ENCODE data around the gene PLGRKT.
"Not testable (repeated sequence)": the region's sequence is repeated elsewhere in the genome, so short reads cannot be mapped to it uniquely, and the experiment has no call there.

PLGRKT gene

GRCh38 chr9:5448461-5449435, 11.0 kb upstream of the PLGRKT start:
- in situ Hi-C loops (cut with HindIII; ENCODE audit: low pct_unique_long_range_greater_than_20kb, low sequenced_read_pairs) = no loop called here
- TF ChIP-seq JUND (IDR thresholded peaks at IDR 0.05; ENCODE audit: low read depth) = no peak
- no peak for DNase-seq (ENCODE audit: low read depth in 1 of 2, low spot score in 1 of 2)

- in situ Hi-C loops (cut with HindIII; ENCODE audit: low pct_unique_long_range_greater_than_20kb, low sequenced_read_pairs) = no loop called here
Observed at GRCh38 chr9:5448016-5448415, 10.3 kb upstream of the PLGRKT start.

GRCh38 chr9:5447337-5447736, 9.6 kb upstream of the PLGRKT start:
- no peak for TF ChIP-seq JUND (IDR thresholded peaks at IDR 0.05; ENCODE audit: low read depth)
- in situ Hi-C loops (cut with HindIII; ENCODE audit: low pct_unique_long_range_greater_than_20kb, low sequenced_read_pairs) = no loop called here
- no peak for DNase-seq (ENCODE audit: low read depth in 1 of 2, low spot score in 1 of 2)

More at GRCh38 chr9:5448016-5448415, 10.3 kb upstream of the PLGRKT start:
- DNase-seq (ENCODE audit: low read depth in 1 of 2, low spot score in 1 of 2) = no peak
- TF ChIP-seq JUND (IDR thresholded peaks at IDR 0.05; ENCODE audit: low read depth) = no peak

GRCh38 chr9:5446451-5447236, 8.9 kb upstream of the PLGRKT start:
- no peak for DNase-seq (ENCODE audit: low read depth in 1 of 2, low spot score in 1 of 2)
- in situ Hi-C loops (cut with HindIII; ENCODE audit: low pct_unique_long_range_greater_than_20kb, low sequenced_read_pairs) = no loop called here
- no peak for TF ChIP-seq JUND (IDR thresholded peaks at IDR 0.05; ENCODE audit: low read depth)

DNA sequence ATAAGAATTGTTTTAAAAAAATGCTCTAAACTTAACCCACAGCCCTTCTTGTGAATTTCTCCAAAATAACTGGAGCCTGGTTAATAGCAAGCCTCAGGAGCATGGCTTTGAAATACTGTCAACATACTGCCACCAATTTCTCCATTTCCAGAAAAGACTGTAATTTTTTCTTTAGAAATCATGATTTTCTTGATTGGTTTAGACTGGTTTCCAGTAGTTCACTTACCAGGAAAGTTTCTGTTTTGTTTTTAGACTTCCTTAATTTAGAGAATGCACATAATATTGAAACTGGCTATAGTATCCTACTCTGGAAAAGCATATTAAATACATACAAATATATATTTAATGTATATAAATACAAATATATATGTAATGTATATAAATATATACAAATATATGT, 8.2 kb upstream of the PLGRKT start:
- in situ Hi-C loops (cut with HindIII; ENCODE audit: low pct_unique_long_range_greater_than_20kb, low sequenced_read_pairs) = no loop called here
- no peak for DNase-seq (ENCODE audit: low read depth in 1 of 2, low spot score in 1 of 2)
- TF ChIP-seq JUND (IDR thresholded peaks at IDR 0.05; ENCODE audit: low read depth) = no peak

DNA sequence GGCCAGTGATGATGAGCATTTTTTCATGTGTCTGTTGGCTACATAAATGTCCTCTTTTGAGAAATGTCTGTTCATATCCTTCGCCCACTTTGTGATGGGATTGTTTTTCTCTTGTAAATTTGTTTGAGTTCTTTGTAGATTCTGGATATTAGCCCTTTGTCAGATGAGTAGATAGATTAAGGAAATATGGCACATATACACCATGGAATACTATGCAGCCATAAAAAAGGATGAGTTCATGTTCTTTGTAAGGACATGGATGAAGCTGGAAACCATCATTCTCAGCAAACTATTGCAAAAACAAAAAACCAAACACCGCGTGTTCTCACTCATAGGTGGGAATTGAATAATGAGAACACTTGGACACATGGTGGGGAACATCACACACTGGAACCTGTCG, 7.4 kb upstream of the PLGRKT start:
- DNase-seq (ENCODE audit: low read depth in 1 of 2, low spot score in 1 of 2); in situ Hi-C loops (cut with HindIII; ENCODE audit: low pct_unique_long_range_greater_than_20kb, low sequenced_read_pairs): not testable (repeated sequence)

DNA sequence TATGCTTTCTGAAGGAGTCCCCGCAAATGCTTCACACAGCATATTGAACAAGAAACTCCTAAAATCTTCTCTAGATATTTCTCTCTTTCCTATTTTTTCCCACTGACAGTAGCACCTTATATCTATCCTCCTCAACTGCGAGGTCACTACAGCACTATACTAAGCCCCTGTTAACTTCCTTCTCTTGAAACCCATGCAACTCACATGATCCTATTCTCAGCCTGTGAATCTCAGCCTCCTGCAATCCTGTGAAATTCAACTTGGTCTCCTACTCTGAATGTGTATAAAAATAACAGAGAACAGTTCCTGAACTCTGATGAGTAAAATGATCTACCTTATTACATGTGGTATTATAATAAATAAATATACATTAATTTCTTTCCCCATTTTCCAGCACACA, 6.1 kb upstream of the PLGRKT start:
- in situ Hi-C loops (cut with HindIII; ENCODE audit: low pct_unique_long_range_greater_than_20kb, low sequenced_read_pairs) = no loop called here
- DNase-seq (ENCODE audit: low read depth in 1 of 2, low spot score in 1 of 2) = no peak
- TF ChIP-seq JUND (IDR thresholded peaks at IDR 0.05; ENCODE audit: low read depth) = no peak

GRCh38 chr9:5442400-5443011, 4.8 kb upstream of the PLGRKT start:
- peak in 1 of 2 experiments; percentile 81 for DNase-seq (ENCODE audit: low read depth in 1 of 2, low spot score in 1 of 2)
- in situ Hi-C loops (cut with HindIII; ENCODE audit: low pct_unique_long_range_greater_than_20kb, low sequenced_read_pairs) = no loop called here
- TF ChIP-seq JUND (IDR thresholded peaks at IDR 0.05; ENCODE audit: low read depth) = no peak

DNA sequence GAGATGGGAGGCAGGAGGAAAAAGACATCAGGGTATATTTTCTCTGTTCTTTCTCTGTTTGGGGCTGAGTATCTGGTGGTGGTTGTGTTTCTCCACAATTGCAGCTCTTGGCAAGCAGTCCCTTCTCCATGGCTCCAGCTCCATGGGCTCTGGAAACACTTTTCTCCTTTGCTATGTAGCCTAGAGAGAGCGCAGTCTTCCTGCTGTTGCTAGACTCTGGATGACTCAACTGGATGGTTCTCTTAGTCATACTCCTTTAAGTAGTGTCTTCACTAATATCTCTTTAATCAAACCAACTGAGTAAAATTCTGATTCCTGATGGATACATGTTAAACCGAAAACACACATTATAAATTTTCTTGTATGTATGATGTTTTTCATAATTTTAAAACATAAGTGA, 3.3 kb upstream of the PLGRKT start:
- no peak for TF ChIP-seq JUND (IDR thresholded peaks at IDR 0.05; ENCODE audit: low read depth)
- no peak for DNase-seq (ENCODE audit: low read depth in 1 of 2, low spot score in 1 of 2)
- in situ Hi-C loops (cut with HindIII; ENCODE audit: low pct_unique_long_range_greater_than_20kb, low sequenced_read_pairs) = no loop called here

DNA sequence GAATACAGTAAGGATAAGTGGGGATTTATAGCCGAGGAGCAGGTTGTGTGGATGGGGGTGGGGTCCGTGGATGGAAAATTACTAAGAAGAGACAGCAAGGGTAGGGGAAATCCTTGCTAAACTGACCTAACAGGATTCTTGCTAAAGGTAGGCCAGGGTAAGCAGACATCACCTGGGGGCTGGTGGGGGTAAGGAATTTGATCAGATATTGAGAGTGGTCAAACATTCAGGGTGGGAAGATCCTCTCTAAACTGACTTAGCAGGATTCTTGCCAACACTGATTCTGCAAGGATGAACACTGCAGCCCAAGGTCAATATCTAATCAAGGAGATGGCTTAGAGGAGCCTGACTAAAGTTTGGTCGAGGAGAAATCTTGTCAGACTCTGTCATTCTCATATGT, 2.7 kb upstream of the PLGRKT start:
- in situ Hi-C loops (cut with HindIII; ENCODE audit: low pct_unique_long_range_greater_than_20kb, low sequenced_read_pairs) = no loop called here
- peak in 1 of 2 experiments; percentile 63 for DNase-seq (ENCODE audit: low read depth in 1 of 2, low spot score in 1 of 2)
- no peak for TF ChIP-seq JUND (IDR thresholded peaks at IDR 0.05; ENCODE audit: low read depth)

GRCh38 chr9:5438301-5439162, 807 bp upstream of the PLGRKT start:
- in situ Hi-C loops (cut with HindIII; ENCODE audit: low pct_unique_long_range_greater_than_20kb, low sequenced_read_pairs) = no loop called here
- DNase-seq (ENCODE audit: low read depth in 1 of 2, low spot score in 1 of 2) = no peak
- TF ChIP-seq JUND (IDR thresholded peaks at IDR 0.05; ENCODE audit: low read depth) = no peak

GRCh38 chr9:5436441-5436840, 1.3 kb downstream of the PLGRKT start:
- in situ Hi-C loops (cut with HindIII; ENCODE audit: low pct_unique_long_range_greater_than_20kb, low sequenced_read_pairs) = no loop called here
- peak in 1 of 2 experiments; percentile 52 for DNase-seq (ENCODE audit: low read depth in 1 of 2, low spot score in 1 of 2)
- TF ChIP-seq JUND (IDR thresholded peaks at IDR 0.05; ENCODE audit: low read depth) = no peak
